HG02759 (cell line): ENCODE measurements around the gene HECTD3.
A peak's percentile ranks its signal among the peaks of the same experiment; 100 is the strongest.
"Not testable (repeated sequence)": the region's sequence is repeated elsewhere in the genome, so short reads cannot be mapped to it uniquely, and the experiment has no call there.

Experiments used
- ATAC-seq: cut with Tn5 transposase; IDR thresholded peaks from one replicate; pipeline ENCODE4 v1.9.1; 2021; ENCODE audit warnings: mild to moderate bottlenecking, moderate library complexity; ENCODE audit not compliant: unreplicated experiment

Gene HECTD3

GRCh38 chr1:45014321-45015028, 3.4 kb upstream of the HECTD3 start:
- no peak for ATAC-seq

GRCh38 chr1:45013551-45014209, 2.6 kb upstream of the HECTD3 start:
- no peak for ATAC-seq

GRCh38 chr1:45012639-45013278, 1.6 kb upstream of the HECTD3 start:
- ATAC-seq = no peak

GRCh38 chr1:45011837-45012638, 914 bp upstream of the HECTD3 start, which contains the start of gene UROD:
TSS of gene UROD (plus strand) at chr1:45012254. CDS start at chr1:45012266, 12 bp downstream.
- ATAC-seq = peak; percentile 72

- ATAC-seq = no peak
These were observed 919 bp downstream of the HECTD3 start for GRCh38 chr1:45009956-45010854.

GRCh38 chr1:45009296-45009865, 1.7 kb downstream of the HECTD3 start:
- no peak for ATAC-seq

- no peak for ATAC-seq
These were observed 2.6 kb downstream of the HECTD3 start for GRCh38 chr1:45008516-45008915.

GRCh38 chr1:45008076-45008475, 3.0 kb downstream of the HECTD3 start:
- ATAC-seq = no peak

- ATAC-seq = no peak
These were observed 3.8 kb downstream of the HECTD3 start for GRCh38 chr1:45007311-45007710.

GRCh38 chr1:45005761-45006160, 5.4 kb downstream of the HECTD3 start:
- ATAC-seq = no peak

GRCh38 chr1:45004281-45004920, 6.7 kb downstream of the HECTD3 start:
- no peak for ATAC-seq

- ATAC-seq = no peak
These were observed 7.4 kb downstream of the HECTD3 start for GRCh38 chr1:45003741-45004140.

- no peak for ATAC-seq
These were observed 8.2 kb downstream of the HECTD3 start for GRCh38 chr1:45002650-45003645.

- not testable (repeated sequence) for ATAC-seq
These were observed 9.5 kb downstream of the HECTD3 start for GRCh38 chr1:45001576-45001975.

- ATAC-seq = no peak
These were observed 10.1 kb downstream of the HECTD3 start for GRCh38 chr1:45001011-45001481.

- no peak for ATAC-seq
These were observed 11.9 kb downstream of the HECTD3 start for GRCh38 chr1:44999232-44999631.

- ATAC-seq = no peak
These were observed 15.5 kb downstream of the HECTD3 start for GRCh38 chr1:44995467-44996238.
